Stimulated activated CD4-positive, alpha-beta T cell treated with anti-CD3 and anti-CD28 coated beads, Interleukin-12 subunit alpha, Interleukin-12 subunit beta, amount 100 ng/mL, for 48 hours (primary cell): ENCODE data around the gene ASAH2B.

Experiments used
- DNase-seq, 3 donors: peaks; one replicate each; pipeline ENCODE4 v3.0.0-alpha.2; 2020; ENCODE audit warnings: low read depth in 2 of 3, low spot score in 1 of 3

The ASAH2B gene

GRCh38 chr10:50796693-50797092 is 57.0 kb downstream of the ASAH2B start:
- no peak for DNase-seq

- DNase-seq, result no peak
Measured at GRCh38 chr10:50798297-50798696, 58.6 kb downstream of the ASAH2B start.

- DNase-seq, result no peak
Measured at GRCh38 chr10:50799595-50799994, 59.9 kb downstream of the ASAH2B start.

- DNase-seq, result no peak
Measured at GRCh38 chr10:50805981-50806622, 66.4 kb downstream of the ASAH2B start.

- no peak for DNase-seq
Measured at GRCh38 chr10:50807851-50808776, 68.4 kb downstream of the ASAH2B start.
